HEK293 (cell line): ENCODE results near the gene MRPL4.

ENCODE experiments used
- CTCF ChIA-PET: fragments of 350-600 bp; formaldehyde crosslinking; extraction: SDS; loops from one replicate; lab custom pipeline; 2021; ENCODE audit warnings: antibody characterized with exemption; lab: Yijun Ruan, JAX
- POLR2A ChIA-PET: fragments of 300-600 bp; formaldehyde crosslinking; extraction: SDS; loops from one replicate; lab custom pipeline; 2020; ENCODE audit warnings: antibody characterized with exemption, inconsistent platforms; lab: Yijun Ruan, JAX
- H3K27ac ChIP-seq: fragments of 200-500 bp; sonication (Bioruptor generic); 2 replicates; pipeline ENCODE4 v1.5.1; 2014; ENCODE audit warnings: low read depth, low read length, control low read depth, inconsistent platforms; ENCODE audit errors: extremely low read depth
- H3K36me3 ChIP-seq, 2 experiments: fragments of 200-500 bp in 1 of 2; sonication (Bioruptor generic) in 1 of 2; 1 replicate in 1 of 2; 2 replicates in 1 of 2; pipeline ENCODE4 v1.5.1; 2014 to 2017; ENCODE audit warnings: inconsistent platforms in 2 of 2, low read length in 2 of 2; ENCODE audit not compliant: control insufficient read depth in 2 of 2, insufficient read depth in 1 of 2
- H3K4me1 ChIP-seq: fragments of 200-500 bp; sonication (Bioruptor generic); 2 replicates; pipeline ENCODE4 v1.5.1; 2014; ENCODE audit warnings: mild to moderate bottlenecking, low read length, inconsistent platforms; ENCODE audit not compliant: control insufficient read depth, insufficient read depth
- H3K4me3 ChIP-seq: 2 replicates; pipeline ENCODE4 v1.5.1; 2011; ENCODE audit warnings: low read depth, mild to moderate bottlenecking, control low read depth, low read length, moderate library complexity
- H3K9me3 ChIP-seq: fragments of 200-500 bp; sonication (Bioruptor generic); 2 replicates; pipeline ENCODE4 v1.5.1; 2014; ENCODE audit warnings: low read depth, low read length, inconsistent platforms; ENCODE audit not compliant: control insufficient read depth, insufficient read depth
- EGR2 ChIP-seq: fragments of 450-650 bp; formaldehyde crosslinking; IDR thresholded peaks from 2 replicates; pipeline ENCODE4 v1.5.1; 2016; ENCODE audit warnings: low read depth, missing biosample characterization, missing genetic modification characterization
- FEZF1 ChIP-seq: fragments of 450-650 bp; formaldehyde crosslinking; IDR thresholded peaks from 2 replicates; pipeline ENCODE4 v1.5.1; 2016; ENCODE audit warnings: missing biosample characterization, missing genetic modification characterization
- PRDM1 ChIP-seq: fragments of 450-650 bp; formaldehyde crosslinking; IDR thresholded peaks from 2 replicates; pipeline ENCODE4; 2016; ENCODE audit warnings: missing biosample characterization, missing genetic modification characterization
- SALL2 ChIP-seq: fragments of 450-650 bp; formaldehyde crosslinking; IDR thresholded peaks from 2 replicates; pipeline ENCODE4 v1.5.0; 2017; ENCODE audit warnings: missing biosample characterization, mild to moderate bottlenecking, missing genetic modification characterization, borderline replicate concordance
- WT1 ChIP-seq: fragments of 450-650 bp; formaldehyde crosslinking; IDR thresholded peaks from 2 replicates; pipeline ENCODE4 v1.5.1; 2016; ENCODE audit warnings: missing biosample characterization, missing genetic modification characterization
- ZBTB44 ChIP-seq: fragments of 450-650 bp; IDR thresholded peaks from 2 replicates; pipeline ENCODE4 v1.5.1; 2018; ENCODE audit warnings: missing biosample characterization, mild to moderate bottlenecking, missing genetic modification characterization
- ZBTB48 ChIP-seq: fragments of 450-650 bp; formaldehyde crosslinking; IDR thresholded peaks from 2 replicates; pipeline ENCODE4 v1.5.1; 2016; ENCODE audit warnings: missing biosample characterization, missing genetic modification characterization
- ZNF169 ChIP-seq: fragments of 450-650 bp; formaldehyde crosslinking; IDR thresholded peaks from 2 replicates; pipeline ENCODE4 v1.5.1; 2016; ENCODE audit warnings: missing biosample characterization, missing genetic modification characterization
- ZNF175 ChIP-seq: fragments of 450-650 bp; formaldehyde crosslinking; IDR thresholded peaks from 2 replicates; pipeline ENCODE4 v1.5.1; 2016; ENCODE audit warnings: missing biosample characterization, missing genetic modification characterization
- ZNF202 ChIP-seq: fragments of 450-650 bp; formaldehyde crosslinking; IDR thresholded peaks from 2 replicates; pipeline ENCODE4 v1.5.1; 2016; ENCODE audit warnings: missing biosample characterization, missing genetic modification characterization, borderline replicate concordance
- ZNF354C ChIP-seq: fragments of 450-650 bp; formaldehyde crosslinking; IDR thresholded peaks from 2 replicates; pipeline ENCODE4 v1.5.1; 2016; ENCODE audit warnings: missing biosample characterization, missing genetic modification characterization, low read depth, borderline replicate concordance
- ZNF366 ChIP-seq: fragments of 450-650 bp; formaldehyde crosslinking; conservative IDR thresholded peaks from 2 replicates; pipeline ENCODE4 v1.5.1; 2016; ENCODE audit warnings: missing biosample characterization, missing genetic modification characterization
- ZNF449 ChIP-seq: fragments of 450-650 bp; formaldehyde crosslinking; IDR thresholded peaks from 2 replicates; pipeline ENCODE4 v1.5.1; 2017; ENCODE audit warnings: missing biosample characterization, mild to moderate bottlenecking, missing genetic modification characterization, moderate library complexity
- ZNF555 ChIP-seq: fragments of 450-650 bp; formaldehyde crosslinking; conservative IDR thresholded peaks from 2 replicates; pipeline ENCODE4 v1.5.1; 2017; ENCODE audit warnings: missing biosample characterization, mild to moderate bottlenecking, missing genetic modification characterization, inconsistent platforms
- ZNF610 ChIP-seq: fragments of 450-650 bp; formaldehyde crosslinking; IDR thresholded peaks from 2 replicates; pipeline ENCODE4 v1.5.1; 2016; ENCODE audit warnings: missing biosample characterization, missing genetic modification characterization, borderline replicate concordance
- ZNF645 ChIP-seq: fragments of 450-650 bp; formaldehyde crosslinking; IDR thresholded peaks from 2 replicates; pipeline ENCODE4; 2016; ENCODE audit warnings: missing biosample characterization, missing genetic modification characterization
- ZNF707 ChIP-seq: fragments of 450-650 bp; formaldehyde crosslinking; IDR thresholded peaks from 2 replicates; pipeline ENCODE4 v1.5.1; 2016; ENCODE audit warnings: missing biosample characterization, missing genetic modification characterization
- ZNF792 ChIP-seq: fragments of 450-650 bp; formaldehyde crosslinking; IDR thresholded peaks from 2 replicates; pipeline ENCODE4 v1.5.1; 2016; ENCODE audit warnings: missing biosample characterization, missing genetic modification characterization
- ZNF843 ChIP-seq: fragments of 450-650 bp; formaldehyde crosslinking; IDR thresholded peaks from 2 replicates; pipeline ENCODE4 v1.5.1; 2016; ENCODE audit warnings: missing biosample characterization, missing genetic modification characterization
- ZSCAN16 ChIP-seq: fragments of 450-650 bp; formaldehyde crosslinking; IDR thresholded peaks from 2 replicates; pipeline ENCODE4 v1.5.1; 2016; ENCODE audit warnings: missing biosample characterization, missing genetic modification characterization
- ZSCAN23 ChIP-seq: fragments of 450-650 bp; formaldehyde crosslinking; IDR thresholded peaks from 2 replicates; pipeline ENCODE4 v1.5.1; 2016; ENCODE audit warnings: missing biosample characterization, missing genetic modification characterization
- ZSCAN5A ChIP-seq: fragments of 450-650 bp; formaldehyde crosslinking; IDR thresholded peaks from 2 replicates; pipeline ENCODE4 v1.5.1; 2016; ENCODE audit warnings: missing biosample characterization, missing genetic modification characterization
- ZXDB ChIP-seq: fragments of 450-650 bp; formaldehyde crosslinking; IDR thresholded peaks from 2 replicates; pipeline ENCODE4 v1.5.1; 2016; ENCODE audit warnings: missing biosample characterization, missing genetic modification characterization
- TF ChIP-seq, protein P1 (sequence below): fragments of 450-650 bp; formaldehyde crosslinking; IDR thresholded peaks from 2 replicates; pipeline ENCODE4 v1.5.1; 2016; ENCODE audit warnings: missing biosample characterization, missing genetic modification characterization, low read depth

Gene MRPL4

DNA sequence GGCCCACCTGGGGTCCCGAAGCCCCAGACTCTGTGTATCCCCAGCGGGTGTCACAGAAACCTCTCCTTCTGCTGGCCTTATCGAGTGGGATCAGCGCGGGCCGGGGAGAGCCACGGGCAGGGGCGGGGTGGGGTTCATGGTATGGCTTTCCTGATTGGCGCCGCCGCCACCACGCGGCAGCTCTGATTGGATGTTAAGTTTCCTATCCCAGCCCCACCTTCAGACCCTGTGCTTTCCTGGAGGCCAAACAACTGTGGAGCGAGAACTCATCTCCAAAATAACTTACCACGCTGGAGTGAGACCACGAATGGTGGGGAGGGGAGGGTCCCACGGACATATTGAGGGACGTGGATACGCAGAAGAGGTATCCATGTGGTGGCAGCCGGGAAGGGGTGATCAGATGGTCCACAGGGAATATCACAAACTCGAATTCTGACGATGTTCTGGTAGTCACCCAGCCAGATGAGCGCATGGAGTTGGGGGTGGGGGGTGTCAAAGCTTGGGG, 36.7 kb downstream of the MRPL4 start:
- Histone ChIP-seq H3K9me3 (no peaks in the 10 kb centered on the region), H3K4me3 (no peak overlapping the region), H3K4me1 (peaks cover 4% of the 10 kb centered on the region; the same call in 1 of the 2 replicates), H3K36me3 (no peaks in the 10 kb centered on the region), H3K27ac (no peak overlapping the region)
- ChIA-PET CTCF (interaction anchor here (0.7 to 3.2 kb wide), 10 partner anchors 18 to 128 kb away, joined by 3 to 13 read pairs (median 4); partner anchors contain the start of gene ICAM1), POLR2A (interaction anchor here (0.5 to 1.7 kb wide), 9 partner anchors 12 to 1120 kb away, joined by 4 to 21 read pairs (median 7); partner anchors contain the start of genes ICAM1, RAVER1 and TYK2)
- no peak for TF ChIP-seq ZNF449 (tag by site-specific recombination)
- TF ChIP-seq ZBTB44 (tag by site-specific recombination) = no peak
- TF ChIP-seq FEZF1 (tag by site-specific recombination) = no peak
- no peak for TF ChIP-seq ZNF843 (tag by site-specific recombination)
- no peak for TF ChIP-seq ZNF707
- TF ChIP-seq ZNF610 (tag by site-specific recombination) = no peak
- TF ChIP-seq ZBTB48 (tag by site-specific recombination) = 0 out of 2 replicates have a peak, but pooled peaks have one; percentile 7
- no peak for TF ChIP-seq ZNF366 (tag by site-specific recombination)
- TF ChIP-seq SALL2 (tag by site-specific recombination) = no peak

GRCh38 chr19:10289167-10289835, 37.3 kb downstream of the MRPL4 start:
- H3K36me3 ChIP-seq = peaks cover 0 to 3% of the 10 kb centered on the region in 2 experiments; a peak in 1 of 3 replicates
- peak overlapping the region; percentile 33 for H3K4me3 ChIP-seq
- H3K27ac ChIP-seq = no peak overlapping the region
- peaks cover 4% of the 10 kb centered on the region; the same call in 1 of the 2 replicates for H3K4me1 ChIP-seq
- H3K9me3 ChIP-seq = no peaks in the 10 kb centered on the region
- CTCF ChIA-PET = interaction anchor here (0.6 to 3.2 kb wide), 13 partner anchors 9 to 260 kb away, joined by 3 to 13 read pairs (median 4); partner anchors contain the start of gene ICAM1
- POLR2A ChIA-PET = interaction anchor here (0.5 to 1.7 kb wide), 16 partner anchors 12 to 1119 kb away, joined by 3 to 21 read pairs (median 4); partner anchors contain the start of genes ICAM1, RAVER1 and TYK2
- TF ChIP-seq ZNF169 (tag by site-specific recombination) = no peak
- no peak; the same call in 1 of the 2 replicates for TF ChIP-seq WT1 (tag by site-specific recombination)
- TF ChIP-seq, protein P1, sequence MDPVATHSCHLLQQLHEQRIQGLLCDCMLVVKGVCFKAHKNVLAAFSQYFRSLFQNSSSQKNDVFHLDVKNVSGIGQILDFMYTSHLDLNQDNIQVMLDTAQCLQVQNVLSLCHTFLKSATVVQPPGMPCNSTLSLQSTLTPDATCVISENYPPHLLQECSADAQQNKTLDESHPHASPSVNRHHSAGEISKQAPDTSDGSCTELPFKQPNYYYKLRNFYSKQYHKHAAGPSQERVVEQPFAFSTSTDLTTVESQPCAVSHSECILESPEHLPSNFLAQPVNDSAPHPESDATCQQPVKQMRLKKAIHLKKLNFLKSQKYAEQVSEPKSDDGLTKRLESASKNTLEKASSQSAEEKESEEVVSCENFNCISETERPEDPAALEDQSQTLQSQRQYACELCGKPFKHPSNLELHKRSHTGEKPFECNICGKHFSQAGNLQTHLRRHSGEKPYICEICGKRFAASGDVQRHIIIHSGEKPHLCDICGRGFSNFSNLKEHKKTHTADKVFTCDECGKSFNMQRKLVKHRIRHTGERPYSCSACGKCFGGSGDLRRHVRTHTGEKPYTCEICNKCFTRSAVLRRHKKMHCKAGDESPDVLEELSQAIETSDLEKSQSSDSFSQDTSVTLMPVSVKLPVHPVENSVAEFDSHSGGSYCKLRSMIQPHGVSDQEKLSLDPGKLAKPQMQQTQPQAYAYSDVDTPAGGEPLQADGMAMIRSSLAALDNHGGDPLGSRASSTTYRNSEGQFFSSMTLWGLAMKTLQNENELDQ (tag by site-specific recombination) = no peak
- TF ChIP-seq ZSCAN5A (tag by site-specific recombination) = no peak
- no peak for TF ChIP-seq ZSCAN16 (tag by site-specific recombination)
- no peak for TF ChIP-seq ZNF645 (tag by site-specific recombination)
- TF ChIP-seq ZXDB = peak; percentile 67; the same call in 1 of the 2 replicates
- TF ChIP-seq ZNF354C = no peak
- no peak for TF ChIP-seq ZNF202
- TF ChIP-seq PRDM1 (tag by site-specific recombination) = no peak
- no peak for TF ChIP-seq EGR2 (tag by site-specific recombination)
- no peak for TF ChIP-seq ZNF792 (tag by site-specific recombination)
- TF ChIP-seq ZNF555 (tag by site-specific recombination) = no peak
- TF ChIP-seq ZNF175 = no peak
- no peak for TF ChIP-seq ZSCAN23
